NCI-H187 (cell line): ENCODE measurements around the gene PSMB1.

Source experiments
- DNase-seq, 2 experiments: peaks; one replicate each; lab custom pipeline; 2025; lab: John Stamatoyannopoulos, UW

The PSMB1 gene

GRCh38 chr6:170552765-170553533 lies at the start of gene PSMB1:
PSMB1 (minus strand) TSS chr6:170553307; CDS start chr6:170553242, 65 bp downstream.
- peak; percentile 63 to 91 for DNase-seq

GRCh38 chr6:170597278-170597677 lies 44.2 kb upstream of the PSMB1 start:
- DNase-seq: no peak

DNA sequence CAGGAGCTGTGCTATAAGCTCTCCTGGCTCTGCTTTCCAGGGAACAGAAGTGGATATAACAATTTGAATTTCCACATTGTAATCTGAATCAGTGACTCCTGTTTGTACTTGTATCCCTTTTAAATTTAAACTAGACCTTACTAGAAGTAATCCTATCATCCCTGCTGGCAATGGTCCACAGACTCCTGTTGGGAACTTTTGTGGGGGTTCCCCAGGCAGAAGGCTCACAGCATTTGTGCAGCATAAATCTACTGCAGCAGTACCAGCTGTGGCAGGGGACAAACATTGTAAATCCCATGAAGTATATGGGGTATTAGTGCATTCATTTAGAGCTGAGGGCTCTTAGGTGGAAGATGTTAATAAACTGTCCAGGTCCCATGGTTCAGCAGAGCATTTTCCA lies 43.3 kb upstream of the PSMB1 start:
- DNase-seq: no peak

- DNase-seq: no peak
Measured at GRCh38 chr6:170590725-170591124, 37.6 kb upstream of the PSMB1 start.

GRCh38 chr6:170584954-170585498 lies 31.9 kb upstream of the PSMB1 start:
- DNase-seq: peak in 1 of 2 experiments; percentile 43

DNA sequence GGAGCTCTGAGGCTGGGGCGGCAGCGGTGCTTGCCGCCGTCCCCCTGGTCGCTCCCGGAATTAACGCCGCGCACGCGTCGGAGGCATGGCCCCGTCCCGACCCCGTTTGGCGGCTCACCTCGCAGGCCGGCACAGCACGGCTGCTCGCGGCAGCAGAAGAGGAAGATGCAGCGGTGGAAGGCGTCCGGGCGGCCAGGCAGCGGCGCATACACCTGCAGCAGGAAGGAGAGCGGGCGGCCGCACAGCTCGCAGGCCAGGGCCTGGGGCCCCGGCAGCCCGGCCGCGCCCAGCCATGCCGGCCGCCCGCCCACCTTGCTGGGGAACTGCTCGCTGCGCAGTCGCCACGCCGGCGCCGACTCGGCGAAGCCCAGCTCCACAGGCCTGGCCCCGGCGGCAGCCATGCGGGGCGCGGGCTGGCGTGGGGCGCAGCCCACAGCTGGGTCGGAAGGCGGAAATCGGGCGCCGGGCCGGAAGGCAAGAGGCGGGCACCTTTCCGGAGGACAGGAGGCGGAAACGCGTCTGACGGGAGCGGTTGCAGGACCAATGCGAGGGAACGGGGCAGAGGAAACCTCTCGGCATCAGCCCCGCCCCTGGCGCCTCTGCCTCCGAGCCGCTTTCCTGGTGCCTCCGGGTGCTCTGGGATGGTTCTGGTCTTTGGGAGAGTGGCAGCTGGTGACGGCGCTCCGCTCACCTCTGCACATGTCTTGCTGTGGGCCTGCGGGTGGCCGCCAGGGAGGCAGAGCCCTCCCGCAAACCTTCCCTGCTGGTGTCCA lies 31.3 kb upstream of the PSMB1 start, which contains the start of gene PDCD2:
Gene PDCD2 (minus strand): TSS at position 457 of the 773 bp plus-strand sequence. CDS start 56 bp downstream, at position 401.
- peak; percentile 56 to 84 for DNase-seq

DNA sequence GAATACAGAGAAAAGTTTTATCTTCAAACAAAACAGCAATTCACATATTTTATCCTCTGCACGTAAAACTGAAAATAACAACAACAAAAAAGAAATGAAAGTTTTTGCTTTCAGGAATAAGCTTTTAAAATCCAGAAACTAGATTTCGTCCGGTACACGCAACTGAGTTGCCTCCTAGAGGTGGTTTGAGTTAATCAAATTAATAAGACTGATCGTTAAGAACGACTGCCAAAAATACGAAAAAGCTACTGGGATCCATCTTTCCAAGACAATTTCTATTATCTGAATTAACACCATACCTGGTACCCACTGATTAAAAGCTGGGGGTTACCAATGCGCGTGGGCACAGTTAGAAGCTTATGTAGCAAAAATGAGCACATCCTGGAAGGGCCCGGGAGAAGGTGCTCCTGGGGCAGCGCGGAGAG lies 30.7 kb upstream of the PSMB1 start:
- DNase-seq: no peak

DNA sequence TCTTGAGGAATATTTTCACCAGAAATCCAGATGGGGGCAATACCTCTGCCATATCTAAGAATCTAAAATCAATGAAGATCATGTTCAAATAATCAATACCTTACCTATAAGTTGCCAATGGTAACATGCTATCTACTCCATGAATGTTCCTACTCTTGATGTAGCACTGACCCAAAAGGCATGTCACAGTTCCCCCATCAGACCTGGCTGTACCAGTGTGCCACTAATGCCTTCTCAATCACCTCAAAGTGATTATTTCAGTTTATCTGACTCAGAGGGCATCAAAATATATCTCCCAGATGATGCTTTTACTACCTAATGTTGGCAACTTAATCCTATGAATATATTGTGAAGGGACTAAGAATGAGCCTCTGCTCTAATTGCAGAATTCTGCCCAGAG lies 25.8 kb upstream of the PSMB1 start:
- no peak for DNase-seq

- no peak for DNase-seq
Measured at GRCh38 chr6:170575250-170575649, 22.1 kb upstream of the PSMB1 start.

- no peak for DNase-seq
Measured at GRCh38 chr6:170572704-170573466, 19.8 kb upstream of the PSMB1 start.

DNA sequence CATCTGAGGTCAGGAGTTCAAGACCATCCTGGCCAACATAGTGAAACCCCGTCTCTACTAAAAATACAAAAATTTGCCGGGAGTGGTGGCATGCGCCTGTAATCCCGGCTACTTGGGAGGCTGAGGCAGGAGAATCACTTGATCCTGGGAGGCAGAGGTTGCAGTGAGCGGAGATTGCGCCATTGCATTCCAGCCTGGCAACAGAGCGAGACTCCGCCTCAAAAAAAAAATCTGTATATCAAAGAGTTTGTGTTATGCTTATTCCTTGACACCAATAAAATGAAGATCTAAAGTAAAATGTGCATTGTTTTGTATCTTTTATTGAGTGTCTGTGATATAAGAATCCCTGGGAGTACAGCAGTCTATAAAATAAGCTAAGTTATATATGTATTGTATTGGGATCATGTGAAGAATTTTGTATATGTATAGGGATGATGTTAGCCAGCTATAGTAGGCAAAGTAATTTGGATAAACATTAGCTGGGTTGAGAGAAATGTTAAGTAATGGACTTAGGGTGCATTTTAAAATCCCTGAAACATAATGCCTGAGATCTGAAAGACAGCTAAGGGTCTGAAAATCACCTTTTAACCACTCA lies 11.9 kb upstream of the PSMB1 start:
- DNase-seq: no peak

GRCh38 chr6:170561555-170561954 lies 8.4 kb upstream of the PSMB1 start:
- no peak for DNase-seq

GRCh38 chr6:170555305-170555704 lies 2.2 kb upstream of the PSMB1 start:
- no peak for DNase-seq

DNA sequence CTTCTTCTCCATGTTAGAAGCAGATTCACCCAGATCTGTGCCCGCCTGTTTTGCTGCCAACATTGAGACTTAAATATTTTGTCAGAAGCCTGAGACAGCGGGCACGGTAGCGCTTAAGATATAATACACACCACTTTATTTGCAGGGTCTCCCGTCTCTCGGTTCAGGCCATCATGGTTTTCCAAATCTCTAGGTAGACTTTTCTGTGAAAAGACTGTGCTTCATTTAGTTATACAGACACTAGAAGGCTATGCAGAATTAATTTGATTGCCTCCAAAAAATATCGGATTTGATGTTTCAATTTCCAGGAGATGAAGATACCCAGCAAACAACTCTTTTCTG lies 1.7 kb upstream of the PSMB1 start:
- no peak for DNase-seq

GRCh38 chr6:170554013-170554795 lies 1.1 kb upstream of the PSMB1 start, which contains the start of gene TBP:
TBP (plus strand) TSS chr6:170554369; CDS start chr6:170557030, 2,661 bp downstream.
- DNase-seq: peak; percentile 82 to 95

GRCh38 chr6:170553534-170554012 lies 466 bp upstream of the PSMB1 start:
- no peak for DNase-seq

DNA sequence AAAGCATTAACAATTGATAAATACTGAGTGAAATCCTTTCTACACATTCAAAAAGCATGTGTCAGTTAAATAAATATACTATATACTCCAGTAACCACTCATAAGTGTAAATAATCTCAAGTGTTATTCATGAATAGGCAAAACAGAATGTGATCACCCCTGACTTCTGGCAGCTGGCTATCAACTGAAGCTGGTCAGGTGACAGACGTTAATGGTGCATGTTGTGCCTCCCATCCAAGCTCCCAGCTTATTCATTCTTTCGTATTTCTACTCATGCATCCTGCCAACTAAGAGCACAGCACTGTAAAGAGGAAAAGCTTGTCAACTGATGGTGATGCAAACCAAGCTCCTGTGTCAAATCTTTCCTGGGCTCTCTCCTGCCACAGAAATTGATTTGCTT lies 7.7 kb downstream of the PSMB1 start:
- DNase-seq: no peak

DNA sequence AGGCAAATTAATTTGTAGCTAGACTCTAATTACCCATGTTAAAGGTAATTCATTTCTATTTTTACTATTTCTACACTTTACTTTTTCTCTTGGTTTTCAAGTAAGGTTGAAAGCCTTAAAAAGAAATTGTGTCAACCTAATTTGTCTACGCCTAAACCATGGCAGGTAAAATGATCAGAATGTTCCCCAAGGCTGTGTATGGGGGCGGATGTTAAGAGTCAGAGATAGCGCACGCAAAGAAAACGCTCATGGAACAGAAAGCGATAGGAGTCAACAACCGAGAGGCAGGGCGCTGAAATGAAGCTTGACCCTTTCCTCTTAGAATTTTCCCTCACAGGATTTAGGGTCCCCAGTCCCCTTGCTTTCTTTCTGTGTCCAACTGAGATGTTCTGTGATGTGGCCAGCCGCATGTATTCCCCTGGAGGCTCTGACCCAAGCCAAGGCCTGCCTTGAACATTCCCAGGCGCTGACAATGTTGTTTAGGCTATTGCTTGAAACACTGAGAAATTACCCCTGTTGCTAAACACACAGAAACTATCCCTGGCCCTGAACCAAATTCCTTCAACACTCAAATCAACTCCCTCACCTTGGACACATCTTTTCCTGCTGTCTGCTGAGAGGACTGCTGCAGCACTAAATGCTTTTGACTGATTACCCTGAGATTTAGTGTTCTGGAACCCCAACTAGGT lies 10.9 kb downstream of the PSMB1 start:
- no peak for DNase-seq

- no peak for DNase-seq
Measured at GRCh38 chr6:170537329-170537728, 15.8 kb downstream of the PSMB1 start.

DNA sequence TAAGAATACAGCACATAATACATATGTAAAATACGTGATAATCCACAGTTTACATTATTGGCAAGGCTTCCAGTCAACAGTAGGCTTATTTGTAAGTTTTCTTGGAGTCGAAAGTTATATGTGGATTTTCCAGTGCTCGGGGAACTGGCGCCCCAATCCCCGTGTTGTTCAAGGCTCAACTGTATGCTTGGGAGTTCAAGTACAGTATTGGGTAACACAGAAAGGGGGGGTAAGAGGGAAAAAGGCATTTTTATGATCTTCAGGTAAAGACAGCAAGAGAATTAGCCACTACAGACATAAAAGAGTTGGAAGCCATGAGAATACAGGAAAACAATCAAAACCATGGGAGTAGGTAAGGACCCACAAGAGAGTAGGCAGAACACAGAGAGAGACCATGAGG lies 16.4 kb downstream of the PSMB1 start:
- DNase-seq: no peak
